ENCODE data around the gene TAF4. TPM values are rescaled to one million over a fixed set of nuclear protein-coding genes. Genes with fewer than 3 reads are reported as not detected.
A peak's percentile ranks its signal among the peaks of the same experiment; 100 is the strongest.
"Not testable (repeated sequence)": the region's sequence is repeated elsewhere in the genome, so short reads cannot be mapped to it uniquely, and the experiment has no call there.

The TAF4 gene
- total RNA-seq, 1 experiment from 2014 or later: 20.1 TPM

DNA sequence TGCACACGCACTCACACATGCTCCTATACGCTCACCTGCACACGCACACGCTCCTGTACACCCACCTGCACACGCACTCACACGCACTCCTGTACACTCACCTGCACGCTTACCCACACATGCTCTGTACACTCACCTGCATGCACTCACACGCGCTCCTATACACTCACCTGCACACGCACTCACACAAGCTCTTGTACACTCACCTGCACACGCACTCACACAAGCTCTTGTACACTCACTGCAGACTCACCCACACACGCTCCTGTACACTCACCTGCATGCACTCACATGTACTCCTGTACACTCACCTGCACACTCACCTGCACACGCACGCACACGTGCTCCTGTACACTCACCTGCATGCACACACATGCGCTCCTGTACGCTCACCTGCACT, 22.0 kb upstream of the TAF4 start:
- peaks cover 10% of the 10 kb centered on the region; the same call in 1 of the 2 replicates for H3K27me3 ChIP-seq
- H3K9me3 ChIP-seq (replicated peaks): peaks cover 7% of the 10 kb centered on the region
- peaks cover 4% of the 10 kb centered on the region; the same call in 1 of the 2 replicates for H3K4me1 ChIP-seq
- DNase-seq: no peak
- no peak overlapping the region for H3K27ac ChIP-seq
- H3K36me3 ChIP-seq: no peaks in the 10 kb centered on the region
- H3K4me3 ChIP-seq: no peak overlapping the region

DNA sequence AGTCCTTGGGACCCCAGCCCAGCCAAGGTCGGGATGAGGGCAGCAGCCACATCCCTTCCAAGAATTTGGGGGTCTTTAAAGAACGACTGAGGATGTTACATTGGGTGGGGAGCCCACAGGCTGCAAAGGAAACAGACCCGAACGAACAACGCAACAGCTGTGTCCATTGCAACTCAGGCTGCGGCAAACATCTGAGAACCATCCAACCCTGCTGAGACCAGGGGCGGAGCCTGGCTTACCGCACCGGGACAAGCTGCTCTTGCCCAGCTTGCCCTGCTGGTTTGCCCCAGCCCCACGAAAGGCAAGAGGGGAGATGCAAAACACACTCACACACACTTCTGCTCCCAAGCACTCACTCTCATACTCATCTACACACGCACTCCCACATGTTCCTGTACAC, 21.5 kb upstream of the TAF4 start:
- Histone ChIP-seq H3K27me3 (peaks cover 10% of the 10 kb centered on the region; the same call in 1 of the 2 replicates), H3K4me1 (peaks cover 5% of the 10 kb centered on the region; the same call in 1 of the 2 replicates), H3K27ac (no peak overlapping the region), H3K9me3 (replicated peaks) (peaks cover 8% of the 10 kb centered on the region), H3K4me3 (no peak overlapping the region), H3K36me3 (no peaks in the 10 kb centered on the region)
- DNase-seq: peak; percentile 66 to 74

DNA sequence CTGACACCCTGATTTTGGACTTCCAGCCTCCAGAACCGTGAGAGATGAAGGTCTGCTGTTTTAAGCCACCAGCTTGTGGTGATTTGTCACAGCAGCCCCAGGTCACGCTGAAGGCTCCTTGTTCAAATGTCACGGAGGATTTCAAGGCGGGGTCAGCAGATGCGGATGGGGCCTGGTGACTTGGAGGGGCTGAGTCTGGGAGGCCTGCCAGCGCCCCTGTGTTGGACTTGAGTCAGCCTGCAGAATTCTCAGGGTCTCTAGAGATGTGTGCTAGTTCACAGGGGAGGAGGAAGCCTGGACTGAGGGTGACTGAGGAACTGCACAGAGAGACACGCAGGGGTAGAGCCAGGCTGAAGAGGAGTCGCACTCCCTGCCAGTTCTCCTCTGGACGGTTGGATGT, 19.5 kb upstream of the TAF4 start:
- H3K27me3 ChIP-seq: peaks cover 3% of the 10 kb centered on the region; the same call in 1 of the 2 replicates
- H3K36me3 ChIP-seq: no peaks in the 10 kb centered on the region
- no peak overlapping the region for H3K27ac ChIP-seq
- H3K4me3 ChIP-seq: no peak overlapping the region
- peaks cover 10% of the 10 kb centered on the region for H3K4me1 ChIP-seq
- DNase-seq: peak in 1 of 2 experiments; percentile 33
- 0 out of 2 replicates have a peak, but pooled peaks cover 10% of the 10 kb centered on the region for H3K9me3 ChIP-seq (replicated peaks)

DNA sequence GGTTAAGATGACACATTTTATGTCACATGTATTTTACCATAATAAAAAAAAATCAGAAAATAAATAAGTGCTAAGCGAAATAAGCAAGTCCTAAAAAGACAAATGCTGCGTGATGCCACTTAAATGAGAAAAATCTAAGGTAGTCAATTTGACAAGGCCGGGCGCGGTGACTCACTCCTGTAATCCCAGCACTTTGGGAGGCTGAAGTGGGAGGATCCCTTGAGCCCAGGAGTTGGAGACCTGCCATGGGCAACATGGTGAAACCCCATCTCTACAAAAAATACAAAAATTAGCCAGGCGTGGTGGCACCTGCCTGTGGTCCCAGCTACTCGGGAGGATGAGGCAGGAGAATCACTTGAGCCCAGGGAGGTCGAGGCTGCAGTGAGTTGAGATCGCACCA, 18.5 kb upstream of the TAF4 start:
- not testable (repeated sequence) for H3K36me3 ChIP-seq, H3K4me3 ChIP-seq, H3K27me3 ChIP-seq, H3K27ac ChIP-seq
- Histone ChIP-seq H3K9me3 (replicated peaks) (peaks cover 10% of the 10 kb centered on the region; the same call in 1 of the 2 replicates), H3K4me1 (peaks cover 11% of the 10 kb centered on the region)
- peak; percentile 61 for DNase-seq

DNA sequence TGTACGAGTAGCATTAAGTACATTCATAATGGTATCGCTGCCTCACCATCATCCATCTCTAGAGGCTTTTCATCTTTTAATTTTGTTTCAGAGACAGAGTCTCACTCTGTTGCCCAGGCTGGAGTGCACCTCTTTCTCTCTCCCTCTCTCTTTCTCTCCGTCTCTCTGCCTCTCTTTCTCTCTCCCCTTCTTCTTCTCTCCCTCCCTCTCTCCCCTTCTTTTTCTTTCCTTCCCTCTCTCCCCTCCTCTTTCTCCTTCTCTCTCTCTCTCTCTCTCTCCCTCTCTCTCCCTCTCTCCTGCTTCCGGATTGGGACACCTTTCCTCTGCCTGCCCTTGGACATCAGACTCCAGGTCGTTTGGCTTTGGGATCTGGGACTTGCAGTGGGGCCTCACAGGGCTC, 17.6 kb upstream of the TAF4 start:
- Histone ChIP-seq H3K27me3 (peaks cover 3% of the 10 kb centered on the region; the same call in 1 of the 2 replicates), H3K4me1 (peaks cover 9% of the 10 kb centered on the region), H3K9me3 (replicated peaks) (peaks cover 9% of the 10 kb centered on the region; the same call in 1 of the 2 replicates), H3K36me3 (no peaks in the 10 kb centered on the region), H3K4me3 (no peak overlapping the region), H3K27ac (no peak overlapping the region)
- DNase-seq: no peak

DNA sequence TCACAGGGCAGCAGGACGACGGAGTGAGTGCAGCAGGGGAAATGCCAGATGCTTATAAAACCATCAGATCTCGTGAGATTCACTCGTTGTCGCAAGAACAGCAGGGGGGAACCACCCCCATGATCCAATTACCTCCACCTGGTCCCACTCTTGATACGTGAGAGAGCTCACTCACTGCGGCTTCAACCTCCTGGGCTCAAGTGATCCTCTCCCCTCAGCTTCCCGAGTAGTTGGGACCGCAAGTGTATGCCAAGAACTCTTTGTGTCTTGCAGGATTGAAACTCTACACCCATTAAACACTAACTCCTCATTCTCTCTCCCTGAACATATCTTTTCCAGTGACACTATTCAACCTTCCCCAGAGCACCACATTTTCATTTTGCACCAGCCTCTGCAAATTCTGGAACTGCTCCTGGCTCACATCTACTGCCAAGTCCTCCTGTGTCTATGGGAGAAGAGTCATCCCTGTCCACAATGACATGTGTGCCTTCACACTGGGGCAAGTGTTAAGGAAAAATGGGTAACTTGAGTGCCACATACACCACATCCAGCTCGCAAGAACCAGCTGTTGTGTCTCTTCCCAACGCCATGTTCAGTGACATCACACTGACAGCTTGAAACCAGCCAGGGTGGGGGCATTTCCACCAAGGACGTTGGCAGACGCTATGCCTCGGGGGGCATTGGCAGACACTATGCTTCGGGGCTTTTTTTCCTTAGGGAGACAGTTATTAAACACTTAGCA, 14.7 kb upstream of the TAF4 start:
- no peaks in the 10 kb centered on the region; the same call in 1 of the 2 replicates for H3K27me3 ChIP-seq
- no peak overlapping the region for H3K4me3 ChIP-seq
- DNase-seq: peak; percentile 76 to 90
- H3K9me3 ChIP-seq (replicated peaks): peaks cover 12% of the 10 kb centered on the region
- H3K4me1 ChIP-seq: peaks cover 6% of the 10 kb centered on the region
- no peak overlapping the region for H3K27ac ChIP-seq
- H3K36me3 ChIP-seq: no peaks in the 10 kb centered on the region

DNA sequence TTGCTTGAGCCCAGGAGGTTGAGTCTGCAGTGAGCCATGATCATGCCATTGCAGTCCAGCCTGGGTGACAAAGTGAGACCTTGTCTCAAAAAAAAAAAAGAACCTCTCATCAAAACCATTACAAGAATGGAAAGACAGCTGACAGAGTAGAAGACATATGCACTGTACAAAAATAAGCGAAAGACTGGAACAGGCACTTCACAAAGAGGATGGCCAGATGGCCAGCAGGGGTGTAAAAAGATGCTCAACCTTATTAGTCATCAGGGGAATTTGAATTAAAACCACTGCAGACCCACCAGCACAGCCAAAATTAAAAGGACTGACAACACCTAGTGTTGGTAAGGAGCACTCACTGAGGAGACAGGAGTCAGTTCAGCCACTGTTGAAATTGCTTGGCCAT, 13.5 kb upstream of the TAF4 start:
- Histone ChIP-seq H3K4me1 (peaks cover 6% of the 10 kb centered on the region), H3K27me3 (no peaks in the 10 kb centered on the region), H3K9me3 (replicated peaks) (peaks cover 18% of the 10 kb centered on the region), H3K36me3 (no peaks in the 10 kb centered on the region), H3K27ac (no peak overlapping the region), H3K4me3 (no peak overlapping the region)
- no peak for DNase-seq

DNA sequence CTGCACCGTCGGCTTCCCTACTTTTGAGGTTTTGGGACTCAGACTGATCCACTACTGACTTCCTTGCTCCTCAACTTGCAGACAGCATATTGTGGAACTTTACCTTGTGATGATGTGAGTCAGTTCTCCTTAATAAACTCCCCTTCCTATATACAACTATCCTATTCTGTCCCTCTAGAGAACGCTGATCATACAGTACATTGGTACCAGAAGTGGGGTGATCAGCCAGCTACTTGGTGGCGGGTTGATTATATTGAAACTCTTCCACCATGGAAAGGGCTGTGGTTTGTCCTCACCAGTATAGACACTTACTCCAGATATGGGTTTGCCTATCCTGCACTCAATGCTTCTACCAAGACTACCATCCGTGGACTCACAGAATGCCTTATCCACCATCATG, 7.6 kb upstream of the TAF4 start:
- DNase-seq: no peak
- Histone ChIP-seq H3K27me3 (no peaks in the 10 kb centered on the region), H3K4me3 (no peak overlapping the region), H3K36me3 (no peaks in the 10 kb centered on the region), H3K27ac (no peak overlapping the region), H3K4me1 (no peaks in the 10 kb centered on the region), H3K9me3 (replicated peaks) (peaks cover 20% of the 10 kb centered on the region)

DNA sequence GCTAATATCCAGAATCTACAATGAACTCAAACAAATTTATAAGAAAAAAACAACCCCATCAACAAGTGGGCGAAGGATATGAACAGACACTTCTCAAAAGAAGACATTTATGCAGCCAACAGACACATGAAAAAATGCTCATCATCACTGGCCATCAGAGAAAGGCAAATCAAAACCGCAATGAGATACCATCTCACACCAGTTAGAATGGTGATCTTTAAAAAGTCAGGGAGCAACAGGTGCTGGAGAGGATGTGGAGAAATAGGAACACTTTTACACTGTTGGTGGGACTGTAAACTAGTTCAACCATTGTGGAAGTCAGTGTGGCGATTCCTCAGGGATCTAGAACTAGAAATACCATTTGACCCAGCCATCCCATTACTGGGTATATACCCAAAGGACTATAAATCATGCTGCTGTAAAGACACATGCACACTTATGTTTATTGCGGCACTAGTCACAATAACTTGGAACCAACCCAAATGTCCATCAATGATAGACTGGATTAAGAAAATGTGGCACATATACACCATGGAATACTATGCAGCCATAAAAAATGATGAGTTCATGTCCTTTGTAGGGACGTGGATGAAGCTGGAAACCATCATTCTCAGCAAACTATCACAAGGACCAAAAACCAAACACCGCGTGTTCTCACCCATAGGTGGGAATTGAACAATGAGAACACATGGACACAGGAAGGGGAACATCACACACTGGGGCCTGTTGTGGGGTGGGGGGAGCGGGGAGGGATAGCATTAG, 6.2 kb upstream of the TAF4 start:
- not testable (repeated sequence) for H3K4me1 ChIP-seq, H3K4me3 ChIP-seq, H3K27ac ChIP-seq, H3K27me3 ChIP-seq, DNase-seq, H3K36me3 ChIP-seq
- peaks cover 20% of the 10 kb centered on the region for H3K9me3 ChIP-seq (replicated peaks)

DNA sequence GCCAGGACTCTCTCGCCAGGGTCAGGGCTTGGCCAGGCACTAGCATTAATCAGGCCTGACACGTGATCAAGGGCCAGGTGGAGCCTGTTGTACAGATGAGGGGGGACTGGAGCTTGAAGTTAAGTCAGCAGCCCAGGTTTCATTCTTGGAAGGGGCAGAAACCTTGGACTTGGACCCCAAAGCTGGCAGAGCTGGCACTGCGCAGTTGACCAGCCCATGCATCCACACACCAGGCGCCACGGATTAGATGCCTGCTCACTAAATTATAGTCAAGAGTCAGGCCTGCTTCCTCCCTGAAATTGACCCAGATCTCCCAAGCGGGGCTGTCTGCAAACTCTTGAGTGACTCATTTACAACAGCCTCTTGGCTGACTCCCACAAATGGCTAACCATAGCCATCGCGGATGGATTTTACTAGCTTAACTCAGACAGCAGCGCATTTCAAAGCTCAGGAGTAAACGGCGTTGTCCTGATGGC, 4.1 kb upstream of the TAF4 start:
- Histone ChIP-seq H3K27me3 (no peaks in the 10 kb centered on the region), H3K36me3 (no peaks in the 10 kb centered on the region), H3K9me3 (replicated peaks) (peaks cover 11% of the 10 kb centered on the region), H3K27ac (no peak overlapping the region), H3K4me3 (no peak overlapping the region), H3K4me1 (no peaks in the 10 kb centered on the region)
- no peak for DNase-seq

DNA sequence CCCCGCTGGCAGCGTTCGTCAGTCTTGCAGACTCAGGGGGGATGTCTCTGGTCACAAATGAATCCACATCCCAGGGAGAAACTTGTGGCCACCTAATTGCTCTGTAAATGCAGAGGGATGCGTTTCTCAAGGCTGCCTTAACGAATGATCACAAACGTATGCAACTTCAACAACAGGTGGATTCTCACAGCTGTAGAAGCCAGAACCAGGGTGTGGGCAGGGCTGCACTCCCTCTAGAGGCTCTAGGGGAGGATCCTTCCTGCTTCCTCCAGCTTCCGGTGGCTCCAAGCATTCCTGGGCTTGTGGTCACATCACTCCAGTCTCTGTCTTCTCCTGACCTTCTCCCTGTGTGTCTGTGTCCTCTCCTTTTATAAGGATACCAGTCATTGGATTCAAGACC, 3.3 kb upstream of the TAF4 start:
- Histone ChIP-seq H3K27me3 (no peaks in the 10 kb centered on the region), H3K27ac (no peak overlapping the region), H3K4me1 (no peaks in the 10 kb centered on the region), H3K36me3 (no peaks in the 10 kb centered on the region), H3K4me3 (no peak overlapping the region), H3K9me3 (replicated peaks) (peaks cover 7% of the 10 kb centered on the region)
- peak in 1 of 2 experiments; percentile 49 for DNase-seq

DNA sequence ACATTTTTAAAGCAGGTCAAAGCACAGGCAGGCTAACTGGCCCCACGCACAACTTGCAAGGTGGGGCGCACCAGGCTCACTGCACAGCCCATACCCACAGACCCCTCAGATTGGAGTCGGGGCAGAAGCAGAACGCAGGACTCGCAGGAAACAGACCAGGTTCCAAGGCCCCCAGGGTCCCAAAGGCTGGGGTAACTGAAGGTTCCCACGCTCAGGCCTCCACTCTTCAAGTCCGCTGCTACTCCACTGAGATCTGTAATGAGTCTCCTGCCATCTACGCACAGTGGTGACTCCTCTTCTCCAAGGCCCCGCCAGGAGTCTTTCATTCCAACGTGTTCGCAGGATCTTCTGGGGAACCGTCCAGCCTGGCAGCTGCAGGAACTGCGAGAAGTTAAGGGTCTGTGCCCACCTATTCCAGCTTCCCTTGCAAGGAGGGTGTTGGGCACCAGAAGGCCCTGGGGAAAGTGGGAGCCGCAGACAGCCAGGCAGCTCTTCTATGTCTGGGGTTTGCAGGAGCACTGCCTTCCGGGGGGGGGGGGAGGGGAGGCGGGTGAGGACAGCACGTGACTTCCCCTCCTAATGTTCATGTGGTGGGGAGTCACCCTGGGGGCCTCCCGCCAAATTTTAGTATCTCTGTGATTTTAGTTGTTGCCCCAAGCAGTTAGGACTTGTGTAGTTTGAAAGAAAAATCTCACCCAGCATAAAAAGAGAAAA, 2.0 kb upstream of the TAF4 start:
- no peak for DNase-seq
- no peak overlapping the region for H3K4me3 ChIP-seq
- H3K27me3 ChIP-seq: no peaks in the 10 kb centered on the region
- H3K27ac ChIP-seq: no peak overlapping the region
- no peaks in the 10 kb centered on the region for H3K4me1 ChIP-seq
- H3K9me3 ChIP-seq (replicated peaks): no peaks in the 10 kb centered on the region; the same call in 1 of the 2 replicates
- H3K36me3 ChIP-seq: no peaks in the 10 kb centered on the region; the same call in 1 of the 2 replicates

DNA sequence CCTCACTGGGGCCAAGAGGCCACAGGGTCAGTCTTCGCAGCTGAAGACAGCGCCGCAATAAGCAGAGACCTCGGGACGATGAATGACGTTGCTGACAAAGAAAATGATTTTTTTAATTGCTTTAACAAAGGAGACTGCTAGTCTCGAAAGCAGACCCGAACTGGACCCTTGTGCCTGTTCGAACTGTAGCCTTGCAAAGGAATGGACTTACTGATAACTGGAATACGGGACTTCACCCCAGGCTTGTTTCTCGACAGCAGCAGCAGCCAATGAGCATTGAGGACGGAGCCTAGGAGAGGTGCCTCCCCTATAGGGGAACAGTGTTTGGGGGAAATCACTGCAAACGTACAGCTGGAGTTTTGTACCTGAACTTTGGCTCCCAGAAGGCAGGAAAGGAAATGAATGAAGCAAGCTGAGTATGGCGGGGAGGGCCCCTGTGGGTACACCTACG, 1.3 kb upstream of the TAF4 start:
- Histone ChIP-seq H3K27me3 (no peaks in the 10 kb centered on the region), H3K27ac (no peak overlapping the region), H3K4me1 (no peaks in the 10 kb centered on the region), H3K9me3 (replicated peaks) (no peaks in the 10 kb centered on the region; the same call in 1 of the 2 replicates), H3K36me3 (no peaks in the 10 kb centered on the region; the same call in 1 of the 2 replicates), H3K4me3 (peak overlapping the region; percentile 88)
- peak in 1 of 2 experiments; percentile 69 for DNase-seq

DNA sequence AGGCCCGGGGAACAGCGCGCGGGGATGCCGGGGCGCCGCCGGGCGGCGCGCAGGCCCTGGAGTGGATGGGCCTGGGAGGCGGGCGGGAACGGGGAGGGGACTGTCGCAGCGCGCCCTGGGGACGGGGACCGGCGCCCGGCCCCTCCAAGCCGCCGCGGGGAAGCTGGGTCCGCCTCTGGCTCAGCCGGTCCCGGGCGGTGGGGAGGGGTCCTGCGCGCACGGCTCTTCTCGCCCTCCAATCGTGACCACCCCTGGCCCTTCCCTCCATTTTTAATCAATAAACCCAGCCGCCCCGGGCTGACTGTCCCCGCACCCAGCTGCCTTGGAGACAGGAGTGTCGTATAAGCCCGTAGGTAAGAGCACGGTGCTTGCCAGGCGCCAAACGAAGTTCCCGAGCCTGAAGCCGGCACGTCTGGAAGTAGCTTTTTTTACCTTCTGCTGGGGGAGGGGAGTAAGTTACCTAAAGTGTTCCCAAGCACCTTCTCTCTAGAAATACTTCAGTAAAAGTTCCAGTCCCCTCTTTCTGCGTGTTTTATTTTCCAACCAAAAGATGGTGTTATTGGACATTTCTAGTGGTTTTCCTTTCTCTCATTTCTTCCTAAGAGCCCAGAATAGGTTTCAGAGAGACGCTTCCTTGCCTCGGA, 780 bp upstream of the TAF4 start:
- Histone ChIP-seq H3K27ac (peak overlapping the region; percentile 63), H3K4me1 (no peaks in the 10 kb centered on the region), H3K36me3 (no peaks in the 10 kb centered on the region; the same call in 1 of the 2 replicates), H3K4me3 (peak overlapping the region; percentile 88), H3K27me3 (no peaks in the 10 kb centered on the region), H3K9me3 (replicated peaks) (no peaks in the 10 kb centered on the region)
- DNase-seq: peak; percentile 77 to 79

Measured in SJCRH30 (cell line).